ENCODE data around the gene ATP2B3.

Gene ATP2B3

DNA sequence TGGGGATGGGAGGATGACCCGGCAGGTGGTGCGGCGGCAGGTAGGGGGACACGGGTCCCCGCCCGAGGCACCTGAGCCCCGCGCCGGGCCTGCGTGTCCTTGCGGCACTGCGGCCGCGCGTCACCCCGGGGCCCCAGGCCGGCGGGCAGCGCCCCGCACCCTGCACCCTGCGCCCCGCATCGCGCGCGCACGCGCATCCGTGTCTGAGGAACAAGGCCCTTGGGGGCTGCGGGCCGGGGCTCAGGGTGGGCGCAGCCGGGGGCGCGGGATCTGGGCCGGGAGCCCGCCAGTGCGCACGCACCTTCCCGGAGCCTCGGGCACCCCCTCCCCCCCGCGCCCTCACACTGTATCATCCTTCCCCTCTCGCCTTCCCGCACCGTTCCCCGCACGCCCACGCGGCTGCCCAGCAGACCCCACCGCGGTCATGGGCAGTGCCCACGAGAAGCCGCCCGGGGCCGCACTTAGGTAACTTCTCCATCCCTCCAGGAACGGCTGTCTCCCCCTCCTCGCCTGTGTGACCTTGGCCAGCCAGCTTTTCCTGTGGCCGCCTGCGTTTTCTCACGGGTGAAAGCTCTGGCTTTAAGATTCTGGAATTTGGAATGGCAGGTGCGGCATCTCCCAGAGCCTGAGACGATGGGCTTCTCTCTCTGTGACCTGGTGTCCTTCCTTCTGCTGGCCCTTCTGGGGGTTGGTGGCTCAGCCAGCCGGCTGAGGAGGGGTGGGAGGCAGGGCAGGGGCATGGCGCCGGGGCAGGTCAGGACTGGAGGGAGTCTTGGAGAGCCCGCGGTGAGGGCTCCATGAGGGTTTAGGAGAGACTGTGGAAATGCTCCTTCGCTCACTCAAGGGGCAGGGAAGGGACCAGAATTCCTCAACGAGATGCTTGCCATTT lies 748 bp downstream of the ATP2B3 start:
- no peak for TF ChIP-seq CTCF (IDR thresholded peaks at IDR 0.05; ENCODE audit: extremely low read depth, missing control alignments)

DNA sequence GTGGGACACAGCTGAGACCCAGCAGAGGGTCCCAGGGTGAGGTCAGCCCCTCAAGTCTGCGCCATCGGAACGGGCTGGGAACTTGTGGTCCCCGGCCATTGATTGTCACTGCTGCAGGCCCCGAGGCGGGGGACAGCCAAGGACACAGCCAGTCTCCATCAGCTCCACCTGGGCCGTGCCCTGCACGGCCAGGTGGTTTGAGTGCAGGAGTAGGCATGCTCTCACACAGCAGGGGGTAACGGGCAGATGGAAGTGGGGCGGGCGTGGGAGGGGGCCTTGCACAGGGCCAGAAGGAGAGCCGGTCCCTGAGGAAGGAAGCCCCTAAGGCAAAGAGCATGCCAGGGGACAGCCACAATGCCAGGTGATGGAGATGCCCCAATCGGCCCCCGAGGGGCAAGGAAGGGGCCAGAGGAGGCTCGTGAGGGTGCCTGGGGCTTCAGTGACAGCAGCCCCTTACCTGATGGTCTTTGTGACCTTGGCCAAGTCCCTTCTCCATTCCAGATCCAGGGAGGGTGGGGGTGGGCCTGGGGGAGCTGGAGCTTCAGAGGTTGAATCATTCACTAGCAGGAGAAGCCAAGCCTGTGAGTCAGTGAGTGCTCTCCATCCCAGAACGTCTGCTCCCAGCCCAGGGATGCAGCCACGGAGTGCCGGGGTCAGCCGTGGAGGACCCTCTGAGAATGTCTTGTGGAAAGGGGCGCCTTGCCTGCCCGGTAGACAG lies 2.3 kb downstream of the ATP2B3 start:
- no peak for TF ChIP-seq CTCF (IDR thresholded peaks at IDR 0.05; ENCODE audit: extremely low read depth, missing control alignments)
- DNase-seq (ENCODE audit: low spot score): no peak

More for the DNA sequence above, 748 bp downstream of the ATP2B3 start:
- DNase-seq (ENCODE audit: low spot score): no peak

- no peak for DNase-seq (ENCODE audit: low spot score)
- TF ChIP-seq CTCF (IDR thresholded peaks at IDR 0.05; ENCODE audit: extremely low read depth, missing control alignments): no peak
Observed at GRCh38 chrX:153520287-153520917, 3.0 kb downstream of the ATP2B3 start.

DNA sequence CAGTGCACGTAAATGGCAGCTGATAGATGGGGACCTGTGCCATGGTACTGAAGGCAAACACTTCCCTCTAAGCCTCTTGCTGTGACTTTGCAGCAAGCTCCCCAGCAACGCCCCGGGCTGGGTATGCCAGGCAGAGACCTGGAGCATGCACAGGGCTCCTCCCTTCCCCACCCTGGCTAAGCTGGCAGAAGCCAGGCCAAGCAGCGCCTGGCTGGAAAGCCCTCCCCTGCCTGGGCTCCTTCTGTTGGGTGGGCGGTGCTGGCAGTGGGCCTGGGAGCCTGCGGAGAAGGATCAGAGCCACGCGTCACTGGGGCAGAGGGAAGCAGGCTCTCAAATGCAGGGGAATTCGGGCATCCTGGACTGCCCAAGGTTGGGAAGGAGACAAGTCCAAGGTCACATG lies 3.6 kb downstream of the ATP2B3 start:
- DNase-seq (ENCODE audit: low spot score): no peak
- no peak for TF ChIP-seq CTCF (IDR thresholded peaks at IDR 0.05; ENCODE audit: extremely low read depth, missing control alignments)

DNA sequence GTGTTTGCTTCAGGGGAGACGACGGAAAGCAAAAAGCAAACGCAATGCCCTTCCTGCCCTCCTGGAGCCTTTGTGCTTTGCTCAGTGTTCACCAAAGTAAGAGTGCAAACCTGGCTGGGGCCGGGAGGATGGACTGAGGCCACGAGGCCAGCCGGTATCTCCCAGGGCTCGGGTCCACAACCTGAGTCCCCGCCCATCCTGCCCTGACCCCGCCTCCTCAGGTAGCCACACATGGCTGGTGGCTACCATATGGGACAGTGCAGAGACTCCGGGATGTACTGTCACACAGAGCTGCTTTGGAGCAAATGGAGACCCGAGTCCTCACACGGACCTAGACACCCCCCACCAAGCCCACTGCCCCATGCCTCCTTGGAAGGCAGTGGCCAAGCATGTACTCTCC lies 4.8 kb downstream of the ATP2B3 start:
- DNase-seq (ENCODE audit: low spot score): no peak
- TF ChIP-seq CTCF (IDR thresholded peaks at IDR 0.05; ENCODE audit: extremely low read depth, missing control alignments): no peak

GRCh38 chrX:153523269-153523668 lies 5.8 kb downstream of the ATP2B3 start:
- DNase-seq (ENCODE audit: low spot score): no peak
- no peak for TF ChIP-seq CTCF (IDR thresholded peaks at IDR 0.05; ENCODE audit: extremely low read depth, missing control alignments)

- no peak for DNase-seq (ENCODE audit: low spot score)
- TF ChIP-seq CTCF (IDR thresholded peaks at IDR 0.05; ENCODE audit: extremely low read depth, missing control alignments): no peak
Observed at GRCh38 chrX:153524234-153524633, 6.8 kb downstream of the ATP2B3 start.
